Measurements from ENCODE around the gene ARID3A. TPM values are rescaled to one million over a fixed set of nuclear protein-coding genes. Genes with fewer than 3 reads are reported as not detected.

The ARID3A gene
- total RNA-seq, 1 experiment from 2014 or later, result 10.2 TPM

- no peak overlapping the region for H3K4me3 Mint-ChIP-seq (ENCODE audit: unreplicated experiment)
- TF ChIP-seq CTCF (IDR thresholded peaks at IDR 0.05; ENCODE audit: unreplicated experiment), result no peak
- no peak overlapping the region for H3K27ac Mint-ChIP-seq (ENCODE audit: low read depth, unreplicated experiment)
- POLR2A ChIA-PET, result interaction anchor here (0.6 to 1.0 kb wide), 3 partner anchors 83 to 228 kb away, joined by 3 read pairs; no protein-coding TSS in a partner anchor
- no peaks in the 10 kb centered on the region for H3K27me3 Mint-ChIP-seq (ENCODE audit: insufficient read depth, unreplicated experiment)
- BruUV-seq (replicated peaks), result no TSS peak
- intact Hi-C loops (cut with micrococcal nuclease), result no loop called here
- H3K9me3 Mint-ChIP-seq (ENCODE audit: unreplicated experiment), result no peaks in the 10 kb centered on the region
- H3K36me3 Mint-ChIP-seq (ENCODE audit: insufficient read depth, unreplicated experiment), result peaks cover 14% of the 10 kb centered on the region
- no peaks in the 10 kb centered on the region for H3K4me1 Mint-ChIP-seq (ENCODE audit: insufficient read depth, unreplicated experiment)
- CTCF ChIA-PET, result no interaction called here
- DNase-seq (ENCODE audit: unreplicated experiment), result no peak
Measured at GRCh38 chr19:1006711-1007398, 81.0 kb downstream of the ARID3A start.

GRCh38 chr19:1007399-1008251, 81.8 kb downstream of the ARID3A start:
- TF ChIP-seq CTCF (IDR thresholded peaks at IDR 0.05; ENCODE audit: unreplicated experiment), result no peak
- intact Hi-C loops (cut with micrococcal nuclease), result no loop called here

GRCh38 chr19:1008268-1009040, 82.6 kb downstream of the ARID3A start:
- CTCF ChIA-PET, result no interaction called here
- Mint-ChIP-seq H3K4me3 (ENCODE audit: unreplicated experiment) (no peak overlapping the region), H3K9me3 (ENCODE audit: unreplicated experiment) (no peaks in the 10 kb centered on the region), H3K4me1 (ENCODE audit: insufficient read depth, unreplicated experiment) (no peaks in the 10 kb centered on the region), H3K36me3 (ENCODE audit: insufficient read depth, unreplicated experiment) (peaks cover 14% of the 10 kb centered on the region), H3K27me3 (ENCODE audit: insufficient read depth, unreplicated experiment) (no peaks in the 10 kb centered on the region), H3K27ac (ENCODE audit: low read depth, unreplicated experiment) (no peak overlapping the region)
- DNase-seq (ENCODE audit: unreplicated experiment), result no peak
- intact Hi-C loops (cut with micrococcal nuclease), result no loop called here
- no peak for TF ChIP-seq CTCF (IDR thresholded peaks at IDR 0.05; ENCODE audit: unreplicated experiment)
- POLR2A ChIA-PET, result no interaction called here
- BruUV-seq (replicated peaks), result no TSS peak

More at GRCh38 chr19:1007399-1008251, 81.8 kb downstream of the ARID3A start:
- Mint-ChIP-seq H3K36me3 (ENCODE audit: insufficient read depth, unreplicated experiment) (peaks cover 14% of the 10 kb centered on the region), H3K9me3 (ENCODE audit: unreplicated experiment) (no peaks in the 10 kb centered on the region), H3K27ac (ENCODE audit: low read depth, unreplicated experiment) (no peak overlapping the region), H3K4me1 (ENCODE audit: insufficient read depth, unreplicated experiment) (no peaks in the 10 kb centered on the region), H3K27me3 (ENCODE audit: insufficient read depth, unreplicated experiment) (no peaks in the 10 kb centered on the region), H3K4me3 (ENCODE audit: unreplicated experiment) (no peak overlapping the region)
- POLR2A ChIA-PET, result no interaction called here
- no peak for DNase-seq (ENCODE audit: unreplicated experiment)
- CTCF ChIA-PET, result interaction anchor here (0.6 kb wide), 1 partner anchor 236 kb away, joined by 4 read pairs; no protein-coding TSS in a partner anchor
- no TSS peak for BruUV-seq (replicated peaks)
